ENCODE measurements around the gene PAX6.

Gene PAX6

GRCh38 chr11:31810779-31811647 lies at the start of gene PAX6:
PAX6 (minus strand) TSS chr11:31811322; CDS start chr11:31806411, 4,911 bp downstream.
- in situ Hi-C loops (cut with MboI; ENCODE audit: low pct_unique_long_range_greater_than_20kb, low sequenced_read_pairs, unreplicated experiment): loop anchor here (25.0 kb wide), 1 partner anchor 626 kb away; the partner anchor contains the start of gene WT1
- DNase-seq (ENCODE audit: low spot score): peak; percentile 85
- TF ChIP-seq CTCF (IDR thresholded peaks at IDR 0.05; ENCODE audit: extremely low read depth, insufficient read depth, missing control alignments): no peak

GRCh38 chr11:31860391-31860790 lies 49.3 kb upstream of the PAX6 start:
- TF ChIP-seq CTCF (IDR thresholded peaks at IDR 0.05; ENCODE audit: extremely low read depth, insufficient read depth, missing control alignments): no peak
- in situ Hi-C loops (cut with MboI; ENCODE audit: low pct_unique_long_range_greater_than_20kb, low sequenced_read_pairs, unreplicated experiment): no loop called here
- DNase-seq (ENCODE audit: low spot score): no peak

- in situ Hi-C loops (cut with MboI; ENCODE audit: low pct_unique_long_range_greater_than_20kb, low sequenced_read_pairs, unreplicated experiment): no loop called here
- no peak for DNase-seq (ENCODE audit: low spot score)
- no peak for TF ChIP-seq CTCF (IDR thresholded peaks at IDR 0.05; ENCODE audit: extremely low read depth, insufficient read depth, missing control alignments)
These were observed 45.1 kb upstream of the PAX6 start for GRCh38 chr11:31856248-31856647.

- in situ Hi-C loops (cut with MboI; ENCODE audit: low pct_unique_long_range_greater_than_20kb, low sequenced_read_pairs, unreplicated experiment): no loop called here
- no peak for TF ChIP-seq CTCF (IDR thresholded peaks at IDR 0.05; ENCODE audit: extremely low read depth, insufficient read depth, missing control alignments)
- DNase-seq (ENCODE audit: low spot score): no peak
These were observed 44.3 kb upstream of the PAX6 start for GRCh38 chr11:31855466-31855865.

GRCh38 chr11:31850365-31850764 lies 39.2 kb upstream of the PAX6 start:
- DNase-seq (ENCODE audit: low spot score): no peak
- TF ChIP-seq CTCF (IDR thresholded peaks at IDR 0.05; ENCODE audit: extremely low read depth, insufficient read depth, missing control alignments): no peak
- in situ Hi-C loops (cut with MboI; ENCODE audit: low pct_unique_long_range_greater_than_20kb, low sequenced_read_pairs, unreplicated experiment): no loop called here

- in situ Hi-C loops (cut with MboI; ENCODE audit: low pct_unique_long_range_greater_than_20kb, low sequenced_read_pairs, unreplicated experiment): no loop called here
- no peak for TF ChIP-seq CTCF (IDR thresholded peaks at IDR 0.05; ENCODE audit: extremely low read depth, insufficient read depth, missing control alignments)
- no peak for DNase-seq (ENCODE audit: low spot score)
These were observed 36.6 kb upstream of the PAX6 start for GRCh38 chr11:31847761-31848160.

Data from GM13977 (cell line).